ENCODE results near the gene SPDEF. TPM values are rescaled to one million over a fixed set of nuclear protein-coding genes. Genes with fewer than 3 reads are reported as not detected.

Gene SPDEF
- total RNA-seq, 6 experiments from 2014 or later = not detected

GRCh38 chr6:34573567-34574183 is 17.5 kb upstream of the SPDEF start:
- TF ChIP-seq CTCF (IDR thresholded peaks at IDR 0.05) (no peak), POLR2A (IDR thresholded peaks at IDR 0.05) (no peak)
- no peaks in the 10 kb centered on the region for H3K27me3 ChIP-seq
- no peak overlapping the region for H3K4me3 ChIP-seq
- no peaks in the 10 kb centered on the region for H3K36me3 ChIP-seq
- WGBS (ENCODE audit: insufficient coverage, low coverage, low lambda C conversion rate, missing lambda C conversion rate) = 50% methylated on average over 2 of the region's 8 CpGs
- no peaks in the 10 kb centered on the region for H3K9me3 ChIP-seq
- intact Hi-C loops (cut with DNase I) = no loop called here
- H3K27ac ChIP-seq = no peak overlapping the region
- peak in 1 of 3 donors; percentile 13 for DNase-seq
- H3K4me1 ChIP-seq = no peaks in the 10 kb centered on the region
- no peak for ATAC-seq

GRCh38 chr6:34572585-34572984 is 16.5 kb upstream of the SPDEF start:
- intact Hi-C loops (cut with DNase I) = no loop called here
- no peak for ATAC-seq
- H3K27ac ChIP-seq = no peak overlapping the region
- WGBS (ENCODE audit: insufficient coverage, low coverage, low lambda C conversion rate, missing lambda C conversion rate) = no CpG with 5 or more reads among the region's 6 CpGs
- H3K4me3 ChIP-seq = no peak overlapping the region
- no peak for TF ChIP-seq POLR2A (IDR thresholded peaks at IDR 0.05)
- TF ChIP-seq CTCF (IDR thresholded peaks at IDR 0.05) = no peak
- no peak for DNase-seq
- H3K36me3 ChIP-seq = no peaks in the 10 kb centered on the region
- H3K9me3 ChIP-seq = no peaks in the 10 kb centered on the region
- no peaks in the 10 kb centered on the region for H3K4me1 ChIP-seq
- no peaks in the 10 kb centered on the region for H3K27me3 ChIP-seq

- H3K27me3 ChIP-seq = no peaks in the 10 kb centered on the region
- WGBS (ENCODE audit: insufficient coverage, low coverage, low lambda C conversion rate, missing lambda C conversion rate) = 74% methylated on average over 7 of the region's 16 CpGs
- TF ChIP-seq CTCF (IDR thresholded peaks at IDR 0.05) (no peak), POLR2A (IDR thresholded peaks at IDR 0.05) (no peak)
- no peak overlapping the region for H3K4me3 ChIP-seq
- no peaks in the 10 kb centered on the region for H3K36me3 ChIP-seq
- H3K9me3 ChIP-seq = no peaks in the 10 kb centered on the region
- DNase-seq (no peak), ATAC-seq (no peak)
- H3K4me1 ChIP-seq = no peaks in the 10 kb centered on the region
- H3K27ac ChIP-seq = no peak overlapping the region
- intact Hi-C loops (cut with DNase I) = no loop called here
Measured at GRCh38 chr6:34572021-34572420, 15.9 kb upstream of the SPDEF start.

GRCh38 chr6:34571388-34571787 is 15.3 kb upstream of the SPDEF start:
- Histone ChIP-seq H3K36me3 (no peaks in the 10 kb centered on the region), H3K4me3 (no peak overlapping the region), H3K4me1 (no peaks in the 10 kb centered on the region), H3K9me3 (no peaks in the 10 kb centered on the region), H3K27me3 (no peaks in the 10 kb centered on the region), H3K27ac (no peak overlapping the region)
- TF ChIP-seq CTCF (IDR thresholded peaks at IDR 0.05) (no peak), POLR2A (IDR thresholded peaks at IDR 0.05) (no peak)
- ATAC-seq = no peak
- no peak for DNase-seq
- WGBS (ENCODE audit: insufficient coverage, low coverage, low lambda C conversion rate, missing lambda C conversion rate) = 77% methylated on average over 2 of the region's 9 CpGs
- intact Hi-C loops (cut with DNase I) = no loop called here
